GM19035 (cell line): ENCODE results near the gene CTXN1.

Source experiments
- ATAC-seq: cut with Tn5 transposase; IDR thresholded peaks from one replicate; pipeline ENCODE4 v1.9.1; 2021; ENCODE audit not compliant: unreplicated experiment

The CTXN1 gene

GRCh38 chr19:7877249-7877836 is 48.6 kb downstream of the CTXN1 start:
- ATAC-seq = no peak

- ATAC-seq = no peak
These were observed 51.0 kb downstream of the CTXN1 start for GRCh38 chr19:7874897-7875273.
